Suprapubic skin (tissue), 4 donors: Measurements from ENCODE around the gene ISG15. TPM values are rescaled to one million over a fixed set of nuclear protein-coding genes. Genes with fewer than 3 reads are reported as not detected.
"Not testable (repeated sequence)": the region's sequence is repeated elsewhere in the genome, so short reads cannot be mapped to it uniquely, and the experiment has no call there.

Experiments used
- DNase-seq, 2 donors: peaks; one replicate each; pipeline ENCODE4 v3.0.0-alpha.2; 2019; ENCODE audit warnings: low spot score in 2 of 2
- H3K27ac ChIP-seq: fragments of 200-600 bp; sonication (generic); one replicate; pipeline ENCODE4 v1.5.1; 2019
- H3K27me3 ChIP-seq: fragments of 200-600 bp; sonication (generic); one replicate; pipeline ENCODE4 v1.5.1; 2019
- H3K36me3 ChIP-seq: fragments of 200-600 bp; sonication (generic); one replicate; pipeline ENCODE4 v1.5.1; 2019
- H3K4me1 ChIP-seq: fragments of 200-600 bp; sonication (generic); one replicate; pipeline ENCODE4 v1.5.1; 2019
- H3K4me3 ChIP-seq: fragments of 200-600 bp; sonication (generic); one replicate; pipeline ENCODE4 v1.5.1; 2019; ENCODE audit warnings: mild to moderate bottlenecking
- H3K9me3 ChIP-seq: fragments of 200-600 bp; sonication (generic); one replicate; pipeline ENCODE4 v1.5.1; 2019
- EP300 ChIP-seq: sonication (generic); formaldehyde crosslinking; IDR thresholded peaks from one replicate; pipeline ENCODE4 v1.6.1; 2017; ENCODE audit warnings: antibody characterized with exemption
- POLR2A ChIP-seq, 2 donors: fragments of 450-650 bp; IDR thresholded peaks; one replicate each; pipeline ENCODE4 v1.6.1; 2017; ENCODE audit warnings: antibody characterized with exemption in 2 of 2, mild to moderate bottlenecking in 2 of 2, moderate library complexity in 2 of 2
- POLR2AphosphoS5 ChIP-seq, 3 donors: sonication (generic); formaldehyde crosslinking; IDR thresholded peaks; one replicate each; pipeline ENCODE4 v1.6.1; 2017; ENCODE audit warnings: antibody characterized with exemption in 3 of 3
- WGBS: methylation state at CpG from one replicate; pipeline ENCODE4 v1.1.5; 2018; 5-methylcytosine and 5-hydroxymethylcytosine counted together
- total RNA-seq, 4 donors: library from RNA; depleted of rRNA; stranded (reverse); fragments of >200 nt; gene quantifications; one replicate each; pipeline ENCODE4 v1.1.0, GENCODE V29; 2016
- TF ChIP-seq, protein P1 (sequence below), 2 donors: fragments of 200-600 bp in 1 of 2; fragments of 450-650 bp in 1 of 2; sonication (generic) in 1 of 2; IDR thresholded peaks; one replicate each; pipeline ENCODE4 v1.5.1; 2016 to 2019; ENCODE audit warnings: antibody characterized with exemption in 2 of 2, mild to moderate bottlenecking in 1 of 2, moderate library complexity in 1 of 2

The ISG15 gene
- total RNA-seq, 4 donors from 2014 or later = 5.4 to 10.1 (median 7.9) TPM

DNA sequence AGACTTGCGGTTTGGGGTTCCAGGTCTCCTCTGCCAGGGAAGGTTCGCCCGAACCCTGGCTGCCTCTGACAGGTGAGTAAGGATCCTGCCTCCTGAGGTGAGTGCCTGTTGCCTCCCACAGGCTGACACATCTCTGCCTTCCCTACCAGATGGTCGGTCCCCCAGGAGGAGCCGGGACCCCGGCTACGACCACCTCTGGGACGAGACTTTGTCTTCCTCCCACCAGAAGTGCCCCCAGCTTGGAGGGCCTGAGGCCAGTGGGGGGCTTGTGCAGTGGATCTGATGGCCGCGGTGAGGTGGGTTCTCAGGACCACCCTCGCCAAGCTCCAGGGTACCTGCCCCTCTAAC, 39.0 kb upstream of the ISG15 start:
- H3K36me3 ChIP-seq = no peaks in the 10 kb centered on the region
- no peaks in the 10 kb centered on the region for H3K9me3 ChIP-seq
- no peak for TF ChIP-seq POLR2A (IDR thresholded peaks at IDR 0.05)
- no peak for TF ChIP-seq POLR2AphosphoS5 (IDR thresholded peaks at IDR 0.05)
- TF ChIP-seq, protein P1, sequence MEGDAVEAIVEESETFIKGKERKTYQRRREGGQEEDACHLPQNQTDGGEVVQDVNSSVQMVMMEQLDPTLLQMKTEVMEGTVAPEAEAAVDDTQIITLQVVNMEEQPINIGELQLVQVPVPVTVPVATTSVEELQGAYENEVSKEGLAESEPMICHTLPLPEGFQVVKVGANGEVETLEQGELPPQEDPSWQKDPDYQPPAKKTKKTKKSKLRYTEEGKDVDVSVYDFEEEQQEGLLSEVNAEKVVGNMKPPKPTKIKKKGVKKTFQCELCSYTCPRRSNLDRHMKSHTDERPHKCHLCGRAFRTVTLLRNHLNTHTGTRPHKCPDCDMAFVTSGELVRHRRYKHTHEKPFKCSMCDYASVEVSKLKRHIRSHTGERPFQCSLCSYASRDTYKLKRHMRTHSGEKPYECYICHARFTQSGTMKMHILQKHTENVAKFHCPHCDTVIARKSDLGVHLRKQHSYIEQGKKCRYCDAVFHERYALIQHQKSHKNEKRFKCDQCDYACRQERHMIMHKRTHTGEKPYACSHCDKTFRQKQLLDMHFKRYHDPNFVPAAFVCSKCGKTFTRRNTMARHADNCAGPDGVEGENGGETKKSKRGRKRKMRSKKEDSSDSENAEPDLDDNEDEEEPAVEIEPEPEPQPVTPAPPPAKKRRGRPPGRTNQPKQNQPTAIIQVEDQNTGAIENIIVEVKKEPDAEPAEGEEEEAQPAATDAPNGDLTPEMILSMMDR (IDR thresholded peaks at IDR 0.05) = no peak
- no peak for TF ChIP-seq EP300
- H3K4me3 ChIP-seq = no peak overlapping the region
- 100% methylated on average over 3 of the region's 11 CpGs for WGBS
- H3K27me3 ChIP-seq = peaks cover 74% of the 10 kb centered on the region
- no peak for DNase-seq
- peaks cover 25% of the 10 kb centered on the region for H3K4me1 ChIP-seq
- no peak overlapping the region for H3K27ac ChIP-seq

DNA sequence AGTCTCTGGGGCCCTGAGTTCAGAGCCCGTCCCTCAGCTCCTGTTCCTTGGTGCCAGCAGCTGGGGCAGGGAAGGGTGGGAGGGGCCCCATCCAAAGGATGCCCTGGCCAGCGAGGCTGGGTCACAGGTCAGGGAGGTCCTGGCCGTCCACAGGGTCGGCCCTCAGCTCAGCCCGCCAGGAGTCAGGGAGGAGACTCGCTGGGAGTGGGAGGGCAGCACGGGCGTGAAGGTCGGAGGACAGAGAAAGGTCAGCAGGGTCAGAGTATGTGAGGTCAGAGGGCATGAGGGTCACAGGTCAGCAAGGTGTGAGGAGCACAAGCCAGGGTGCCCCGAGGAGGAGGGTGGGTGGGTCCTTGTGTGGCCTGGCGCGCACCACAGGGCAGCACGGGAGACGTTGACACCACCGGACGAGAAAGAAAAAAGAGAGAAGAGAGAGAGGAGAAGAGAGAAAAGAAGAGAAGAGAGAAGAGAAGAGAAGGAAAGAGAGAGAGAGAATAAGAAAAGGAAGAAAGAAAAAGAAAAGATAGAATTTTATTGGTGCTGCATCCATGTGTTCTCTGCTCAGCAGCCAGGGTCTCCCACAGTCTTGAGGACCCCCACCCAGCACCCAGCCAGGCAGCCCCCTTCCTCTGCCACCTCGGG, 38.5 kb upstream of the ISG15 start:
- 73% methylated on average over 17 of the region's 17 CpGs for WGBS
- peaks cover 25% of the 10 kb centered on the region for H3K4me1 ChIP-seq
- H3K27me3 ChIP-seq = peaks cover 75% of the 10 kb centered on the region
- TF ChIP-seq EP300 (no peak), POLR2A (IDR thresholded peaks at IDR 0.05) (no peak), POLR2AphosphoS5 (IDR thresholded peaks at IDR 0.05) (no peak)
- TF ChIP-seq, protein P1 (IDR thresholded peaks at IDR 0.05) = no peak
- H3K36me3 ChIP-seq = no peaks in the 10 kb centered on the region
- H3K4me3 ChIP-seq = no peak overlapping the region
- no peak for DNase-seq
- no peaks in the 10 kb centered on the region for H3K9me3 ChIP-seq
- no peak overlapping the region for H3K27ac ChIP-seq

DNA sequence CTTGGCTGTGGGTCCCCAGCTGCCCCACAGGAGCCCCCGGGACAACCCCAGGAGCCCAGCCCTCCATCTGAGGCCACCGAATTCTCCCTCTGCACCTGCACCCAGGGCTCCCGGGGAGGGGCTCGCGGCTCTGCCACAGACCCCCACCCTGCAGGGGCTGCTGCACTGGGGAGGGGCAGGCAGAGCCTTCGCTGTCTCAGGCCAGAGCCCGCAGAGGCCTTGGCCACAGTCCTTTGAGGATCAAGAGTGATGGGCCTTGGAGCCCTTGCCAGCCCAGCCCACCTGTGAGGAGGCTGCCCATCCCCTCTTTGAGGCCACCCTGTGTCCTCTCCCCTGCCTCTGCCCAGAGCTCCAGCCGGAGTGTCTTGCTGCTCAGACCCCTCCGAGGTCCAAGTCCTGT, 37.9 kb upstream of the ISG15 start:
- 68% methylated on average over 7 of the region's 9 CpGs for WGBS
- peaks cover 31% of the 10 kb centered on the region for H3K4me1 ChIP-seq
- no peak for TF ChIP-seq POLR2A (IDR thresholded peaks at IDR 0.05)
- TF ChIP-seq EP300 = no peak
- TF ChIP-seq, protein P1 (IDR thresholded peaks at IDR 0.05) = no peak
- no peak for TF ChIP-seq POLR2AphosphoS5 (IDR thresholded peaks at IDR 0.05)
- H3K36me3 ChIP-seq = no peaks in the 10 kb centered on the region
- H3K4me3 ChIP-seq = no peak overlapping the region
- peaks cover 75% of the 10 kb centered on the region for H3K27me3 ChIP-seq
- no peak overlapping the region for H3K27ac ChIP-seq
- DNase-seq = no peak
- H3K9me3 ChIP-seq = no peaks in the 10 kb centered on the region

DNA sequence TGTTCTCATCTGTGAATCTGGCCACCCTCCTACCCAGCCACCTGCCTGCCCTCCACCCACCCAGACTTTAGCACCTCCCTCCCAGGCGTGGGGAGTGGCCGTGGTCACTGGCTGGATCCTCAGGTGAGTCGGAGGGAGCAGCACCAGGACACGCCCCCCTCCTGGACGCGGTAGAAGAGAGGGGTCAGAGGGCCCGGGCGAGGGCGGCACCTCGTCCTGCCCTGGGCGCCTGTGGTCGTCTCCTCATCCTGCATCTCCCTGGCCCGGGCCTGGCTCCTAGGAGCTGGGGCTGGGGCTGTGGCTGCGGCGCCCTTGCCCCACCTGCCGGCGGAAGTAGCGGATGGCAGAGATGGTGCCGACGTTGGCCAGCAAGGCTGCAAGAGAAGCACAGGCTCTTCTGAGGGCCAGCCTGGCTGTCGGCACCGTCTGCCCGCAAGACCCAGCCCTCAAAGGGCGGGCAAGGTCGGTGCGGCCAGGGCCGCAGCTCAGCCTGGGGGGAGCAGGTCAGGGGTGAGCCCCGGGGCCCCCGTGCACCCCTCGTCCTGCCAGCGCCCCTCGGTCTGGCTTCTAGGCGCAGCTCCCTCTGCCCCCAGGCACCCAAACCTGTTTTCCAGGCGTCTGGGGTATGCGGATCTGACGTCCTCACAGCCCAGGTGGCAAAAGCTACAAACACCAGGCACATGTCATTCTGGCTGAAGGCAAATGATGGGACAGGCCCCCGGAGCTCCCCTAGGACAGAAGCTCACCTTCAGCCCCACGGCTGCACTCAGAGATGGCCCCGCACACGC, 37.2 kb upstream of the ISG15 start:
- Histone ChIP-seq H3K27me3 (peaks cover 75% of the 10 kb centered on the region), H3K9me3 (no peaks in the 10 kb centered on the region), H3K4me1 (peaks cover 25% of the 10 kb centered on the region), H3K27ac (peak overlapping the region; percentile 12), H3K36me3 (no peaks in the 10 kb centered on the region), H3K4me3 (peak overlapping the region; percentile 34)
- no peak for TF ChIP-seq POLR2AphosphoS5 (IDR thresholded peaks at IDR 0.05)
- TF ChIP-seq POLR2A (IDR thresholded peaks at IDR 0.05) = no peak
- TF ChIP-seq, protein P1 (IDR thresholded peaks at IDR 0.05) = peak; percentile 1 to 76
- no CpG with 5 or more reads among the region's 40 CpGs for WGBS
- no peak for DNase-seq

DNA sequence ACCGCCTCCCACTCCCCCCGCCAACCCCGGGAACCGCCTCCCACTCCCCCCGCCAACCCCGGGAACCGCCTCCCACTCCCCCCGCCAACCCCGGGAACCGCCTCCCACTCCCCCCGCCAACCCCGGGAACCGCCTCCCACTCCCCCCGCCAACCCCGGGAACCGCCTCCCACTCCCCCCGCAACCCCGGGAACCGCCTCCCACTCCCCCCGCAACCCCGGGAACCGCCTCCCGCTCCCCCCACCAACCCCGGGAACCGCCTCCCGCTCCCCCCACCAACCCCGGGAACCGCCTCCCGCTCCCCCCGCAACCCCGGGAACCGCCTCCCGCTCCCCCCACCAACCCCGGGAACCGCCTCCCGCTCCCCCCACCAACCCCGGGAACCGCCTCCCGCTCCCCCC, 36.5 kb upstream of the ISG15 start:
- DNase-seq, H3K36me3 ChIP-seq, H3K27ac ChIP-seq, H3K4me3 ChIP-seq, H3K9me3 ChIP-seq: not testable (repeated sequence)
- no CpG with 5 or more reads among the region's 39 CpGs for WGBS
- Histone ChIP-seq H3K27me3 (peaks cover 75% of the 10 kb centered on the region), H3K4me1 (peaks cover 21% of the 10 kb centered on the region)
